NCI-H748 (cell line): ENCODE results near the gene S100A6.
"Not testable (repeated sequence)": the region's sequence is repeated elsewhere in the genome, so short reads cannot be mapped to it uniquely, and the experiment has no call there.

ENCODE experiments used
- DNase-seq: peaks from one replicate; lab custom pipeline; 2025; ENCODE audit not compliant: unreplicated experiment; lab: John Stamatoyannopoulos, UW

S100A6 gene

GRCh38 chr1:153532769-153533599, 2.8 kb downstream of the S100A6 start:
- peak; percentile 93 for DNase-seq

GRCh38 chr1:153532181-153532580, 3.6 kb downstream of the S100A6 start:
- DNase-seq: peak; percentile 41

GRCh38 chr1:153531638-153532037, 4.2 kb downstream of the S100A6 start:
- no peak for DNase-seq

- DNase-seq: no peak
These were observed 8.1 kb downstream of the S100A6 start for GRCh38 chr1:153527683-153528040.

- no peak for DNase-seq
These were observed 8.6 kb downstream of the S100A6 start for GRCh38 chr1:153527023-153527682.

GRCh38 chr1:153526132-153526543, 9.7 kb downstream of the S100A6 start:
- DNase-seq: no peak

GRCh38 chr1:153525088-153525728, 10.6 kb downstream of the S100A6 start:
- no peak for DNase-seq

- not testable (repeated sequence) for DNase-seq
These were observed 13.3 kb downstream of the S100A6 start for GRCh38 chr1:153522353-153523048.

GRCh38 chr1:153521808-153522207, 14.0 kb downstream of the S100A6 start:
- not testable (repeated sequence) for DNase-seq

GRCh38 chr1:153520818-153521476, 14.8 kb downstream of the S100A6 start:
- DNase-seq: no peak

- not testable (repeated sequence) for DNase-seq
These were observed 15.6 kb downstream of the S100A6 start for GRCh38 chr1:153520137-153520691.

- no peak for DNase-seq
These were observed 16.5 kb downstream of the S100A6 start for GRCh38 chr1:153519242-153519641.

- DNase-seq: peak; percentile 16
These were observed 20.0 kb downstream of the S100A6 start for GRCh38 chr1:153515504-153516394.

GRCh38 chr1:153513666-153514065, 22.1 kb downstream of the S100A6 start:
- no peak for DNase-seq

- no peak for DNase-seq
These were observed 22.8 kb downstream of the S100A6 start for GRCh38 chr1:153513023-153513422.

GRCh38 chr1:153510984-153511410, 24.8 kb downstream of the S100A6 start:
- peak; percentile 78 for DNase-seq

- DNase-seq: peak; percentile 50
These were observed 25.9 kb downstream of the S100A6 start for GRCh38 chr1:153509729-153510354.

- DNase-seq: no peak
These were observed 26.8 kb downstream of the S100A6 start for GRCh38 chr1:153509036-153509435.
